Measurements from ENCODE around the gene KRT40. TPM values are rescaled to one million over a fixed set of nuclear protein-coding genes. Genes with fewer than 3 reads are reported as not detected.
"Not testable (repeated sequence)": the region's sequence is repeated elsewhere in the genome, so short reads cannot be mapped to it uniquely, and the experiment has no call there.

The KRT40 gene
- not detected in 2 replicates for total RNA-seq

DNA sequence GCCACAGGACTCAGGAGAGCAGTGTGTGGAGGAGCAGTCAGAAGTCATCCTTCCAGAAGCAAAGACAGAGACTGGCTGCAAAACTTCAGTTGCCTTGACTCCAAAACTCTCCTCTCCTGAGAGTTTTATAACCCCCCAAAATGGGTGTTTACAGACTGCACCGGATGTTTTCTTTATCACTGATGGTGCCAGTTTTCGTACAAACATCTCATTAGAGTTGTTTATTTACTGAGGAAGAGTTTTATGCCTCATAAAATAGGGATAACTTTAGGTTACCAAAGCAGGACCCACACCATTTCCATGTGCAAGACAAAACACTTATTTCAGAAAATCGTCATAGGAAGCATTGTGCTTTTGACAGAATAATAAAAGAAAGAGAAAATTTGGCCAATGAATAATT, at the start of gene KRT40:
Gene KRT40 (minus strand): TSS at position 101 of the 400 bp plus-strand sequence. CDS start 53 bp downstream, at position 48.
- intact Hi-C loops (cut with micrococcal nuclease): no loop called here

DNA sequence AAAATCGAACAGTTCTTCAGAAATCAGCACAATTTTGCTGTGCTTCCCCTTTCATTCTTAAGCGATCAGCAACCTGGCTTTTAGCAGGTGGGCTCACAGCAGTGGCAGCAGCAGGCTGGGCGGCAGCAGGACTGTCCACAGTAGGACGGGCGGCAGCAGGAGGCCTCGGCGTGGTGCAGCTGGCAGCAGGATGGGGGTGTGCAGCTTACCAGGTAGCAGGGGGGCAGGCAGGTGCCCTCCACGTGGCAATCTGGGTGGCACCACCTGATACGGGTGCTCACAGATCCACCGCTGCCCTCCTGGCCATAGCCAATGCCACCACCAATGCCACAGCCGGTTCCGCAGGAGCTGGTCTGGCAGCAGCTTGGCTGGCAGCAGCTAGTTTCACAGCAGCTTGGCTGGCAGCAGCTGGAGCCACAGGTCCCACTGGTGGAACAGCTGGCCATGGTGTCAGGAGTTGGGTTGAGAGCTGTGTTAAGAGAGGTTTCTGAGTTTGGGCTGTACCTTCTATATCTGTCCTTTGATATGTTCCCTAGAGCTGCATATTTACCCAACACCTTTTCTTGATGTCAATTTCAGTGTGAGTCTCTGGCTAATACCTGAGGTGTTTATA, 45.6 kb upstream of the KRT40 start, which contains the start of gene KRTAP1-4:
Gene KRTAP1-4 (minus strand): TSS at position 563 of the 613 bp plus-strand sequence. CDS start 117 bp downstream, at position 446.
- intact Hi-C loops (cut with micrococcal nuclease): no loop called here

DNA sequence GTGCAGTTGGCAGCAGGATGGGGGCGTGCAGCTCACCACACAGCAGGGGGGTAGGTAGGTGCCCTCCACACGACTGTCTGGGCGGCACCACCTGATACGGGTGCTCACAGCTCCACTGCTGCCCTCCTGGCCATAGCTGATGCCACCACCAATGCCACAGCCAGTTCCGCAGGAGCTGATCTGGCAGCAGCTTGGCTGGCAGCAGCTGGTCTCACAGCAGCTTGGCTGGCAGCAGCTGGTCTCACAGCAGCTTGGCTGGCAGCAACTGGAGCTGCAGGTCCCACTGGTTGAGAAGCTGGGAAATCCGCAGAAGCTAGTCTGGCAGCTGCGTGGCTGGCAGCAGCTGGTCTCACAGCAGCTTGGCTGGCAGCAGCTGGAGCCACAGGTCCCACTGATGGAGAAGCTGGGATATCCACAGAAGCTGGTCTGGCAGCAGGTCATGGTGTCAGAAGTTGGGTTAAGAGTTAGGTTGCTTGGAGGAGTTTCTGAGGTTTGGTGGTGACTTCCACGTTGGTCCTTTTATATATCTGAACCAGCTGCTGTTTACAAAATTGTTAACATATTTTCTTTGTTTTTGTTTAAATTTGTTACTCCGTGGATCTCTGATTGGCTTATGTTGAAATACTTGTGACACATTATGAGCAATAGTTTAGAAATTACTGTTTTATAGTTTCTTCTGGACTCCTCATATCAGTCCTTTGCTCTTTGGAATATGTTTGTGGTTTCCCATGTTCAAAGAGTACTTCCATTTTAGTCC, 42.8 kb upstream of the KRT40 start, which contains the start of gene KRTAP1-5:
Gene KRTAP1-5 (minus strand): TSS at position 494 of the 757 bp plus-strand sequence. CDS start 53 bp downstream, at position 441.
- intact Hi-C loops (cut with micrococcal nuclease): no loop called here

DNA sequence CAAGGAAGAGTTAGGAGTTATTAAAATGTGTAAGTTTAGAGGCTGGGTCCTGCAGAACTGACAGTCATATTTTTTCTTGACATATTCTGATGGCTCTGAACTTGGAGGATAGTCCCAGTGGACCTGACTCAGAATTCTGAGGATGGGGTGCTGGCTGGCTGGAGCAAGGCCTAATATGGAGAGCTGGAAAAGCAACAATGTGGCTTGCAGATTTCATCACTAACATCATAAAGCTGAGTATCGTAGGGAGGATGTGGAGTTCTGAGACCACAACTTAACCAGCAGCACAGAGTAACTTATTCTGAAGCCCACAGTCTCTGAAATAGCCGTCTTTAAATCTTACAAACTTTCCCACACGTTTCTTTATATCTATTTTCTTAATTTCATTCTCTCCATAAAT, 40.6 kb upstream of the KRT40 start:
- intact Hi-C loops (cut with micrococcal nuclease): no loop called here

DNA sequence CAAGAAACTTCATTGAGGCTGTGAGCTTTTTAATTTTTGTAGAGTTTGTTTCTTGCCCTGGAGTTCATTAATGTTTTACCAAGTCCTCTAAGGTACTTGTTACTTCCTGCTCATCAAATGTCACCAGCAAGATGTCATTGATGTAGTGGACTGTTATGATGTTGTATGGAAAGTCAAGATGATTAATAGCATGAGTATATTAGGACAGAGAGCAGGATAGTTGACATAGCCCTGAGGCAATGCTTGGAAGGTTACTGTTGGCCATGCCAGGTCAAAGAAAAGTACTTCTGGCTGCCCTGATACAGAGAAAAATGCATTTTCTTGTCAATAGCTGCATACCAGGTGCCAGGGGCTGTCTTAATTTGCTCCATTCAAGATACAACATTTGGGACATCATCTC, 36.2 kb upstream of the KRT40 start:
- intact Hi-C loops (cut with micrococcal nuclease): no loop called here

DNA sequence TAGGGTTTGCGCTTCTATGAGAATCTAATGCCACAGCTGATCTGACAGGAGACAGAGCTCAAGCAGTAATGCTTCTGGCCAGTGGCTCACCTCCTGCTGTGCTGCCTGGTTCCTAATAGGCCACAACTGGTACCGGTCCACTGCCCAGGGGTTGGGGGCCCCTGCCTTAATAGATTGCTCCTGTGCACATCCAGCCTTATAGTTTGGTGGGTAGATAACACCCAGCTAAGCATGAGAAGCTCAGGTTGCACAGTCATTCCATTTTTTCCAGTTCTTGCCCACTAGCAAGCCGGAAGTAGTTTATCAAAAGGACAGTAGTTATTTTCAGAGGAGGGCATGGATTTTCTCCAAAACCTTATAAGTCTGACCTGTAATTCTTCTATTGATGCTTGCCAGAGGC, 35.3 kb upstream of the KRT40 start:
- intact Hi-C loops (cut with micrococcal nuclease): no loop called here

DNA sequence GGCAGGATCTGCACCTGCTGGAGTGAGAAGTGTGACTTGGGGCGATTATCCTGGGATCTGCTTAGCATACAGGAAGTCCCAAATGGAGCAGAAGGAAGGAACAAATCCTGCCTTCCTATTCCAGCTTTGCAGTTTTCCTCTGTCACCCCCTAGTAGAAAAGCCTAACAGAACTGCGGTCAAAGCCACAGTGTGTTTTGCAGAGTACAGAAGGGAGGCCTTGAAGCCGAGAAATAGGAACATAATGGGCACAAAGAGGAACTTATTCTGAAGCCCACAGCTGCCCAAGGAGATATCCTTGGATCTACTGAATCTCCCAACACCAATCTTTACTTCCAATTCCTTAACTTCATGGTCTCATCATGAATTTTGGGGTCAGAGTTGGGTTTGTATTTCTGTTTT, 34.4 kb upstream of the KRT40 start:
- intact Hi-C loops (cut with micrococcal nuclease): no loop called here

DNA sequence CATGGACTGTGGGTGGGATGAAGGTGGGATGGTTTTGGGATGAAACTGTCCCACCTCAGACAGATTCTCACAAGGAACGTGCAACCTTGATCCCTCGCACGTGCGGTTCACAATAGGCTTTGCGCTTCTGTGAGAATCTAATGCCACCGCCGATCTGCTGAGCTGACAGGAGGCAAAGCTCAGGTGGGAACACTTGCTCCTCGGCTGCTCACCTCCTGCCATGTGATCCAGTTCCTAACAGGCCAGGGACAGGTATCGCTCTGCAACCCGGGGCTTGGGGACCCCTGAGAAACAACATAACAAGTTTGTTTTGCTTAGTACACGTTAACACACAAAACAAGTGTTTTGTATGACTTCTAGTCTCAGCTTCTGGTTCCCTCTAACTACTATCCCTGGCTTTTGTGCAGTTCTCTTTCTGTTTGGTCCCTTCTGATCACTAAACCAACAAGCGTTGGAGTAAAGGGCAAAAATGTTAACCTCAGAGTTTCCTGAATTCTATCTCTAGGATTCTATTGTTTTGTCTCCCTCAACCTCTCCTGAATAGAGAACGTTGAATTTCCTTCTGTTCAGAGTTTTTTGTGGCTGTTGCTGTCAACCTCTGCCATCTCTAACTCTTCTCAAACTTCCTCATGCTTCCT, 32.6 kb upstream of the KRT40 start:
- intact Hi-C loops (cut with micrococcal nuclease): no loop called here

DNA sequence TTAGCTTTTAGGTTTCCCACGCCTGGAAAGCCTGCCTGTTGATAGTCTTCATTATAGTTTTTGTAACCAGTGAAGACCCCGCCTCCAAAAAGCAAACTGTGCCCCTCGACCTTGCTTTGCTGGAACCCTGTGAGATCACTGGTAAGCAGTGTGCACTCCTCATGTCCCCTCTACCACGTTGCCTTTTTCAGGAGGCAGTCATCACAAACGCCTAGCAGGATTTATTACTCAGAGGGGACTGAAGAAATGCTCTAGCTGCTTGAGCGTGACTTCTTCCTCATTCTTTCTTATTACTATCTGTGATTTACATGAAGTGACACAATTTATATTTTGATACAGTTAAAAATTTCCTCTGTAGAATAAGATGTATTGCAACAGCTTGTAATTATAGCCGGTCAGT, 31.3 kb upstream of the KRT40 start:
- intact Hi-C loops (cut with micrococcal nuclease): no loop called here

DNA sequence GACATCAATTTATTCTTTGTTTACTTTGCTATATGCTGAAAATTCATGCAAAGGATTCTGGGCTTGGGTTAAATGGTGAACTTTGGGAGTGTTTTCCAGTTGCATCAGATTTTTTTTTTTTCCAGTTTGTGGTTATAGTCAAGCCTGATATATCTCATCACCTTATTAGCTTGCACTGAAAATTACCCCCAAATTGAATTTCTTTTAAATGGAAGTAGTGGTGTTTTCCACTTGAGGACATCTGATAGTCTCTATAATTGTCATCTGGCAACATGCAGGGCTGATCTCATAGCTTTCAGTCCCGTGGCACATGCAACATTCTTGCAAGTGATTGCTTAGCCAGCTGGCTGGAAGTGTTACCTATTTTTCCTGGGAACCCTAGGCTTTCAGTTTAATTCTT, 29.5 kb upstream of the KRT40 start:
- intact Hi-C loops (cut with micrococcal nuclease): no loop called here

DNA sequence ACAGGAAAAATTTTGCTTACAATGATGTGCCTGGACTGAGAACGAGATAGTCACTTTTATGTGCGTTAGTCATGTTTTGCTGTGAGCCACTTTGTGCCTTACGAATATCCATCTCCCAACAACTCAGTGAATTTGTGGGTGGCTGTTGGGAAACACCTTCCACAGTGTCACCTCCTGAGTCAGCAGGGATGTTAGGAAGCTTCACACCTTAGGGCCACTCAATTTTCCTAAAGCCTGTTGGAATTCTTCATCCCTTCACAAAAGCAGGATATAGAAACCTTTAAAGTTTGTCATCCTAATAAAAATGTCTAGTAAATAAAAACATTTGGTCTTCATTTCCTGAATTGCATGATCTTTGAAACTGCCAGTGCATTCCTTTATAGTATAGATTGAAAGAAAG, 29.1 kb upstream of the KRT40 start:
- intact Hi-C loops (cut with micrococcal nuclease): no loop called here

DNA sequence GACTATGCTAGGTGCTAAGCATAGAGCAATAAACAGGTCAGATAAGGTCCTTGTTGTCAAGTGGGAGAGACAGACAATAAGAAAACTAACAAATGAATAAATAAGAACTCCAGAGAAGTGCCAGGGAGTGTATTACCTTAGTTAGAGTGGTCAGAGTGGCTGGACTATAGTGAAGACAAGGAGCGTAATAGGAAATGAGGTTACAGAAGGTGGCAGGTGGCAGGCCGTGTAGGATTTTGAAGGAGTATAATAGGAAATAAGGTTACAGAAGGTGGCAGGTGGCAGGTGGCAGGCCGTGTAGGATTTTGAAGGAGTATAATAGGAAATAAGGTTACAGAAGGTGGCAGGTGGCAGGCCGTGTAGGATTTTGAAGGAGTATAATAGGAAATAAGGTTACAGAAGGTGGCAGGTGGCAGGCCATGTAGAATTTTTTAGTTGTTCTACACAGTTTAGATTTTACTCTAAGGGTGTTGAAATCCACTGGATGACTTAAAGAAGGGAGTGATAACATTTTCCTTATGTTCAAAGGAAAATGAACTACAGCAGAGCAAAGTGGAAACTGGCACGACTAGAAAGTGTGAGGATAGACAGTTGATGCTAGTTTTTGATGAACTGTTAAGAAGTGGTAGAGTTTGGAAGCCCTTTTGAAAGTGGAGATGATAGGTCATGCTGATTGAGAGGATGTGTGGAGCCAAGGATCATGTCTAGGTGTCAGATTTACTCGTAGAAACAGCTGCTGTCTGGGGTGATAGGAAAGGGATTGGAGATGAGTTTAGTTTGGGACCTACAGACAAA, 28.4 kb upstream of the KRT40 start:
- intact Hi-C loops (cut with micrococcal nuclease): no loop called here

DNA sequence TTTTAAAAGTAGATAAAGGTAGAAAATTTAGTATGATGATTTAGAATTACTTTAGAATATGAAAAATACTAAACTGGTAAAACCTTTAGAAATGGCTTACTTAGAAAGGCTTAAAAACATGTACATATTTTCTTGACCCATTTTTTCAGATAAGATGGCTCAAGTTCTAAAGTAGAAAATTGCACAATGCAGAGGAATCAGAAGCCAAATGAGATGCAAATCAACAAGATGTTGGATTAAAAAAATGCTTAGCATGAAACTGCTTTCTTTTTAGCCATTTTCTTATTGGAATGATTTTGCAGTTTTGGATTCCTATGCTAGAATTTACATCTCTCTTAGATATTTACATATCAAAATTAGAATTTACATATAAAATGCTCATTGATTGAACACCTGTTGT, 26.3 kb upstream of the KRT40 start:
- intact Hi-C loops (cut with micrococcal nuclease): no loop called here

DNA sequence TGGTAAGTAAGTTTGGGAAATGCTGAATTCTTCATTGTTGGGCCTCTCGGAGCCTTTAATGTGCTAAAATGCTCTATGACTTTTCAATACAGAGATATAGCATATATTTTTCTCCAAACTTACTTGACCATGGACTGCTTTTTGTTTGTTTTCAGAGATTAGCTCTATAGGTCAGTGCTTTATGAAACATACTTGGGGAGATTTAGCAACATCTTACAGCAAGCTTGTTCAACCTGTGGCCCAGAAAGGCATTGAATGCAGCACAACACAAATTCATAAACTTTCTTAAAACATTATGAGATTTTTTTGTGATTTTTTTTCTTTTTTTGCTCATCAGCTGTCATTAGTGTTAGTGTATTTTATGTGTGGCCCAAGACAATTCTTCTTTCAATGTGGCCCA, 25.8 kb upstream of the KRT40 start:
- intact Hi-C loops (cut with micrococcal nuclease): no loop called here

DNA sequence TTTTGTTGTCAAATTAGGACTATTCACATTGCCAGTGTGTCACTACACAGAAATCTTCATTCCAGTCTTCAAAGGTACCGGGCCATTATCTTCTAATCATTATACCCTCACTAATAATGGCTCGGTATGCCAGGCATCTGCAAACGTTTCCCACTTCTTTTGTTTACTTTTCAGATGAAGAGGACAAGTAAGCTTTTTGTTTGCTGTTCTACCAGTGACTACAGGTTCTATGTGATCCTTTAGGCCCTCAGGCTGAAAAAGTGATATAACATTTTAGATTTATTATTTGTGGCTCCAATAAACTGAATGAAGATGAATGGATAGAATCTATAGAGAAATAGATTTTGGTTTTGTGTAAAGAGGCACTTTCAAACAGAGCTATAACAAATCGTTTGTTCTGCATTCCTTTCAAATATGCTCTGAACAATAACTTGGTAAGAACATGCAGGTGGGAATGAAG, 25.2 kb upstream of the KRT40 start:
- intact Hi-C loops (cut with micrococcal nuclease): no loop called here

DNA sequence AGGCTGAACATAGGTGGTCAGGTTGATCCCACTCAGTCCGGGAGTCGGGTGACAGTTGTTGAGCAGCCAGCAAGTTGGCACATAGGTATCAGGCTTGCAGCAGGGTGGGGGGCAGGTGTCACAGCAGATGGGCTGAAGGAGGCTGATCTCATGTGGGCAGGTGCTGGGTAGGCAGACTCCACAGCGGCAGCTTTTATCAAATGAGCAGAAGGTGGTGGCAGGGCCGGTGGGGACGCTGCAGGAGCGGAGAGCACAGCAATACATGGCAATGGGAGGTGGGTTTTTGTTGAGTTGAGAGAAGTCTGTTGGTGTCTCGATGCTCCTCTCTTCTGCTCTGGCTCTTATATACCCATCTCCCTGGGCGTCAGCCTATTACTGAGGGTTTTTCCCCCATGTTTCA, 24.7 kb upstream of the KRT40 start, which contains the start of gene KRTAP3-1:
Gene KRTAP3-1 (minus strand): TSS at position 318 of the 400 bp plus-strand sequence. CDS start 54 bp downstream, at position 264.
- intact Hi-C loops (cut with micrococcal nuclease): no loop called here

DNA sequence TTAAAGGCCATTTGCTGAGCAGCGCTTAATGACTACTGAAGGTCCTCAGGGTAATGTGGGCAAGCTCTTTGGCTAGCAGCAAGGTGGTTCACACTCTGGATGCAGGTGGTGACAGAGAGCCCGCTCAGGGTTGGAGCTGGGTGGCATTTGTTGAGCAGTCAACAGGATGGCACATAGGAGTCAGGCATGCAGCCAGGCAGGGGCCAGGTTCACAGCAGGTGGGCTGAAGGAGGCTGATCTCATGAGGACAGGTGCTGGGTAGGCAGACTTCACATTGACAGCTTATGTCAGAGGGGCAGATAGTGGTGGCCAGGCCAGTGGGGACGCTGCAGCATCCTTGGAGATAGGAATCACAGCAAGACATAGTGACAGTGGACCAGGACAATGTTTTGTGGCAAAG, 20.3 kb upstream of the KRT40 start:
- intact Hi-C loops (cut with micrococcal nuclease): no loop called here

DNA sequence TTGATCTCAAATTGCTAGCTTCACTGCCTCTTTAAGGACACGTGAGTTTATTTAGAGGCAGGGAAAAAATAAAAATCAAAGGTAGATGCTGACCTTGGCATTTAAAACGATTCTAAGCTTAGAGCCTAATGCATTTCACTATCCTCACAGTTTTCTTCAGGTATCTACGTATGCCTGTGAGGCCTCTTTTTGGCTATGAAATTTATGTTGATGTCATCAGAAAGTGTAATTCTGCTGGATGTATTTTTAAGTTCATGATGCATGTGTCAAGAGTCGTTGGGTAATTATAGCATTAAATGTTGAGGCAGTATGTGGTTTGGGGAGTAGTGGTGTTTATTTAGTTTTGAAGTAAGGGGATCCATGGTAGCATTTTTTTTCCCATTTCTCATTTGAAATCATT, 19.8 kb upstream of the KRT40 start:
- intact Hi-C loops (cut with micrococcal nuclease): no loop called here

DNA sequence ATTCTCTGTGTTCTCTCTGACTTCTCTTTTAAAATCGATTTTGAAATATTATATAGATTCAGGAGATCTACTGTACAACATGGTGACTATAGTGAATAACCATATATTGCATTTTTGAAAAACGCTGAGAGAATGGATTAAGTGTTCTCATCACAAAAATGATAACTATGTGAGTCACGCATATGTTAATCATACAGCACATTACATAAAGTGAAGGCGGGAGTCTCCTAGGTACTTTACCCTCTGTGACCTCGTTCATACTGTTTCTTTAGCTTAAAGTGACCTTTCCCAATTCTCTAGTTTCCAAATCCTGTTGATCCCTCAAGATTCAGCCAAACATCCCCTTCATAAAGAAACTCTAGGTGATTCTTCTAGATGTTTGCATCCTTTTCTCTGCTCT, 18.7 kb upstream of the KRT40 start:
- intact Hi-C loops (cut with micrococcal nuclease): no loop called here

DNA sequence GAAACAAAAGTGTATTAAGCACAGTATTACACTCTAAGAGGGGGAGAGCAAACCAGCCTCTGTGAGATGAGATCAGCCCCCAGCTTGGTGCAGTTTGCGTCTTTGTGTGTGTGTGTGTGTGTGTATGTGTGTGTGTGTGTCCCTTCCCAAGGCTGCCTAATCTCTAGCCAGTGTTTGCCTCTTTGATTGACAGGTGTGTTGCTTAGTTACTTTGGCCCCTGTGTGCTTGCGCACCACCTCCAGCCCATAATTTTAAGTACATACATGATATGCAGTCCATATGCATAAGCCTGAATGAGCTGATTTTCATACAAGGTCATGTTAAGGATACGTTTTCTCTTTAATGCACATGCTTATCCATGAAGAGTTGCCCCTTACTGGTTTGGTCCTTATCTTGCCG, 17.7 kb upstream of the KRT40 start:
- intact Hi-C loops (cut with micrococcal nuclease): no loop called here

DNA sequence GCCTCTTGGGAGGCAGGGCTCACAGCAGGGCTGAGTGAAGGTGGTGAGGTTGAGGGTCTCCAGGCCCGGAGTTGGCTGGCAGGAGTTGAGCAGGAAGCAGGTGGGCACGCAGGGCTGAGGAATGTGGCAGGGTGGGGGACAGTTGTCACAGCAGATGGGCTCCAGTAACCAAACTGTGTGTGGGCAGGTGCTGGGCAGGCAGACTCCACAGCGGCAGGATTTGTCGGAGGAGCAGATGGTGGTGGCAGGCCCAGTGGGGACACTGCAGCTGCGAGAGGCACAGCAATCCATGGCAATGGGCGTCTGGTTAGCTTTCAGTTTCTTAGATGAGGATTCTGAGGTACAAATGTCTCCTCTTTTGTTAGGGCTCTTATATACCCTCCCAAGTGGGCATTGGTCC, 15.4 kb upstream of the KRT40 start, which contains the start of gene KRTAP3-2:
Gene KRTAP3-2 (minus strand): TSS at position 344 of the 400 bp plus-strand sequence. CDS start 53 bp downstream, at position 291.
- intact Hi-C loops (cut with micrococcal nuclease): not testable (repeated sequence)
